HepG2 (cell line): Measurements from ENCODE around the gene SECTM1. TPM values are rescaled to one million over a fixed set of nuclear protein-coding genes. Genes with fewer than 3 reads are reported as not detected.
A peak's percentile ranks its signal among the peaks of the same experiment; 100 is the strongest.

Experiments used
- ARNTL ChIP-seq: sonication (generic); formaldehyde crosslinking; IDR thresholded peaks from 2 replicates; pipeline ENCODE4 v1.4.0; 2020; ENCODE audit warnings: mild to moderate bottlenecking, missing genetic modification reagents
- BHLHE40 ChIP-seq: IDR thresholded peaks from 2 replicates; pipeline ENCODE4 v1.6.1; 2011; ENCODE audit warnings: low read length, improper control_type of control experiment
- ELF3 ChIP-seq: IDR thresholded peaks from 2 replicates; pipeline ENCODE4 v1.6.1; 2016; ENCODE audit warnings: missing genetic modification reagents, missing compliant biosample characterization
- ETV6 ChIP-seq: sonication (generic); formaldehyde crosslinking; conservative IDR thresholded peaks from 2 replicates; pipeline ENCODE4 v1.4.0; 2020; ENCODE audit warnings: missing genetic modification reagents
- FOXP1 ChIP-seq, 2 experiments: fragments of 450-650 bp in 1 of 2; IDR thresholded peaks; 2 replicates each; pipeline ENCODE4 v1.6.1; 2017 to 2018; ENCODE audit warnings: antibody characterized with exemption in 1 of 2
- GPBP1L1 ChIP-seq: sonication (generic); formaldehyde crosslinking; IDR thresholded peaks from 2 replicates; pipeline ENCODE4 v1.5.0; 2020; ENCODE audit warnings: mild to moderate bottlenecking, missing genetic modification reagents
- HHEX ChIP-seq: IDR thresholded peaks from 2 replicates; pipeline ENCODE4 v1.6.1; 2016; ENCODE audit warnings: control low read depth
- HMGA1 ChIP-seq: sonication (generic); formaldehyde crosslinking; conservative IDR thresholded peaks from 2 replicates; pipeline ENCODE4 v1.4.0; 2020; ENCODE audit warnings: missing genetic modification reagents
- JUN ChIP-seq: sonication (generic); formaldehyde crosslinking; IDR thresholded peaks from 2 replicates; pipeline ENCODE4 v1.4.0; 2020; ENCODE audit warnings: mild to moderate bottlenecking, missing genetic modification reagents
- KDM5B ChIP-seq: sonication (generic); formaldehyde crosslinking; IDR thresholded peaks from 2 replicates; pipeline ENCODE4 v1.4.0; 2020; ENCODE audit warnings: missing genetic modification reagents, mild to moderate bottlenecking, borderline replicate concordance
- ONECUT2 ChIP-seq: sonication (generic); formaldehyde crosslinking; IDR thresholded peaks from 2 replicates; pipeline ENCODE4 v1.4.0; 2020; ENCODE audit warnings: missing genetic modification reagents
- PITX1 ChIP-seq: sonication (generic); formaldehyde crosslinking; IDR thresholded peaks from 2 replicates; pipeline ENCODE4 v1.5.1; 2020; ENCODE audit warnings: mild to moderate bottlenecking, missing genetic modification reagents
- POLR2A ChIP-seq, 2 experiments: IDR thresholded peaks; 2 replicates each; pipeline ENCODE4 v1.6.1; 2011; ENCODE audit warnings: low read depth in 2 of 2, low read length in 2 of 2, mild to moderate bottlenecking in 1 of 2, moderate library complexity in 1 of 2; ENCODE audit not compliant: insufficient read depth in 1 of 2
- PRPF4 ChIP-seq: fragments of 200-400 bp; formaldehyde crosslinking; IDR thresholded peaks from 2 replicates; pipeline ENCODE4 v1.6.1; 2016; ENCODE audit warnings: low read length, low read depth; ENCODE audit not compliant: poor library complexity, severe bottlenecking
- RCOR2 ChIP-seq: IDR thresholded peaks from 2 replicates; pipeline ENCODE4 v1.6.1; 2016; ENCODE audit warnings: missing biosample characterization, missing genetic modification reagents
- REPIN1 ChIP-seq: sonication (generic); formaldehyde crosslinking; IDR thresholded peaks from 2 replicates; pipeline ENCODE4 v1.8.0; 2022; ENCODE audit warnings: missing genetic modification reagents, low read depth, mild to moderate bottlenecking, borderline replicate concordance
- RFX3 ChIP-seq: IDR thresholded peaks from 2 replicates; pipeline ENCODE4 v1.6.1; 2016; ENCODE audit warnings: missing biosample characterization, missing genetic modification reagents
- ZBTB20 ChIP-seq: sonication (generic); formaldehyde crosslinking; IDR thresholded peaks from 2 replicates; pipeline ENCODE4 v1.8.1; 2023; ENCODE audit warnings: missing genetic modification reagents, low read depth, mild to moderate bottlenecking, borderline replicate concordance
- ZNF235 ChIP-seq: sonication (generic); formaldehyde crosslinking; IDR thresholded peaks from 2 replicates; pipeline ENCODE4 v1.8.1; 2023; ENCODE audit warnings: mild to moderate bottlenecking, missing genetic modification reagents, borderline replicate concordance
- ZNF274 ChIP-seq: sonication (generic); formaldehyde crosslinking; IDR thresholded peaks from 2 replicates; pipeline ENCODE4 v1.5.1; 2020; ENCODE audit warnings: mild to moderate bottlenecking, missing genetic modification reagents
- ZNF282 ChIP-seq: fragments of 450-650 bp; IDR thresholded peaks from 2 replicates; pipeline ENCODE4 v1.6.1; 2018; ENCODE audit not compliant: partially characterized antibody
- ZNF33B ChIP-seq: sonication (generic); formaldehyde crosslinking; IDR thresholded peaks from 2 replicates; pipeline ENCODE4 v1.5.1; 2020; ENCODE audit warnings: mild to moderate bottlenecking, missing genetic modification reagents
- ZNF451 ChIP-seq: sonication (generic); formaldehyde crosslinking; IDR thresholded peaks from 2 replicates; pipeline ENCODE4 v1.5.0; 2020; ENCODE audit warnings: mild to moderate bottlenecking, missing genetic modification reagents
- ZNF547 ChIP-seq: sonication (generic); formaldehyde crosslinking; IDR thresholded peaks from 2 replicates; pipeline ENCODE4 v1.5.1; 2020; ENCODE audit warnings: mild to moderate bottlenecking, missing genetic modification reagents
- ZNF678 ChIP-seq: sonication (generic); formaldehyde crosslinking; IDR thresholded peaks from 2 replicates; pipeline ENCODE4 v1.4.0; 2020; ENCODE audit warnings: mild to moderate bottlenecking, missing genetic modification reagents
- ZNF724P ChIP-seq: sonication (generic); formaldehyde crosslinking; IDR thresholded peaks from 2 replicates; pipeline ENCODE4 v1.8.0; 2022; ENCODE audit warnings: missing genetic modification reagents, borderline replicate concordance
- ZNF773 ChIP-seq: sonication (generic); formaldehyde crosslinking; IDR thresholded peaks from 2 replicates; pipeline ENCODE4 v1.4.0; 2020; ENCODE audit warnings: missing genetic modification reagents, borderline replicate concordance
- polyA plus RNA-seq, 8 experiments: library from polyadenylated mRNA; depleted of rRNA in 3 of 8; stranded (reverse) in 7 of 8; unstranded in 1 of 8; fragments of >200 nt; fragmentation: Illumina TruSeq in 4 of 8; extraction: Trizol in 4 of 8; gene quantifications; 2 replicates each; pipeline versions ENCODE4 v1.2.1 to v1.2.3, GENCODE V29; 2011 to 2016; ENCODE audit warnings: low read depth in 4 of 8, missing spikeins in 1 of 8, mixed read lengths in 1 of 8; ENCODE audit not compliant: insufficient read depth in 1 of 8
- total RNA-seq, 5 experiments: library from RNA; depleted of rRNA; stranded (reverse); fragments of >200 nt; fragmentation: Illumina TruSeq; extraction: Trizol; gene quantifications; 2 replicates each; pipeline ENCODE4 v1.2.3, GENCODE V29; 2016; ENCODE audit warnings: low read depth in 1 of 5
- TF ChIP-seq, protein P1 (sequence below): sonication (generic); formaldehyde crosslinking; IDR thresholded peaks from 2 replicates; pipeline ENCODE4 v1.4.0; 2020; ENCODE audit warnings: missing genetic modification reagents
- TF ChIP-seq, protein P2 (sequence below): IDR thresholded peaks from 2 replicates; pipeline ENCODE4 v1.6.1; 2018; ENCODE audit warnings: missing genetic modification reagents, mild to moderate bottlenecking, missing compliant biosample characterization

Gene SECTM1
- total and polyA plus RNA-seq, 2 of the 13 experiments (the other 11 are each of a cell fraction or from before 2014, with no cell fraction given) = 3.5 to 5.3 TPM

- TF ChIP-seq GPBP1L1 (no peak), RCOR2 (CRISPR knock-in tag) (no peak), PRPF4 (no peak), JUN (no peak), FOXP1 (IDR thresholded peaks at IDR 0.05) (no peak), FOXP1 (CRISPR knock-in tag; IDR thresholded peaks at IDR 0.05) (no peak), ZNF773 (CRISPR knock-in tag) (0 out of 2 replicates have a peak, but pooled peaks have one; percentile 25), ZNF274 (no peak), ZNF451 (peak; percentile 59; the same call in 1 of the 2 replicates), HMGA1 (CRISPR knock-in tag) (no peak), ZNF282 (no peak), PITX1 (CRISPR knock-in tag) (no peak), POLR2A (IDR thresholded peaks at IDR 0.05; ENCODE audit: insufficient read depth in 1 of 2, low read depth in 2 of 2, low read length in 2 of 2) (no peak), RFX3 (CRISPR knock-in tag) (no peak), BHLHE40 (no peak), ZNF724P (CRISPR knock-in tag) (peak; percentile 80; the same call in 1 of the 2 replicates), KDM5B (CRISPR knock-in tag) (peak; percentile 64; the same call in 1 of the 2 replicates), ARNTL (CRISPR knock-in tag) (peak; percentile 59), HHEX (CRISPR knock-in tag) (no peak), ETV6 (CRISPR knock-in tag) (no peak), ZNF33B (CRISPR knock-in tag) (no peak), REPIN1 (CRISPR knock-in tag) (no peak), ZNF547 (no peak), ONECUT2 (no peak), ZNF678 (CRISPR knock-in tag) (no peak), ZNF235 (CRISPR knock-in tag) (no peak), ZBTB20 (CRISPR knock-in tag) (no peak), ELF3 (CRISPR knock-in tag) (peak; percentile 30; the same call in 1 of the 2 replicates)
- TF ChIP-seq, protein P1, sequence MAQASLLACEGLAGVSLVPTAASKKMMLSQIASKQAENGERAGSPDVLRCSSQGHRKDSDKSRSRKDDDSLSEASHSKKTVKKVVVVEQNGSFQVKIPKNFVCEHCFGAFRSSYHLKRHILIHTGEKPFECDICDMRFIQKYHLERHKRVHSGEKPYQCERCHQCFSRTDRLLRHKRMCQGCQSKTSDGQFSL (CRISPR knock-in tag) = no peak
- TF ChIP-seq, protein P2, sequence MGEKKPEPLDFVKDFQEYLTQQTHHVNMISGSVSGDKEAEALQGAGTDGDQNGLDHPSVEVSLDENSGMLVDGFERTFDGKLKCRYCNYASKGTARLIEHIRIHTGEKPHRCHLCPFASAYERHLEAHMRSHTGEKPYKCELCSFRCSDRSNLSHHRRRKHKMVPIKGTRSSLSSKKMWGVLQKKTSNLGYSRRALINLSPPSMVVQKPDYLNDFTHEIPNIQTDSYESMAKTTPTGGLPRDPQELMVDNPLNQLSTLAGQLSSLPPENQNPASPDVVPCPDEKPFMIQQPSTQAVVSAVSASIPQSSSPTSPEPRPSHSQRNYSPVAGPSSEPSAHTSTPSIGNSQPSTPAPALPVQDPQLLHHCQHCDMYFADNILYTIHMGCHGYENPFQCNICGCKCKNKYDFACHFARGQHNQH (CRISPR knock-in tag) = peak; percentile 19; the same call in 1 of the 2 replicates
Observed at GRCh38 chr17:82320956-82321927, 12.3 kb downstream of the SECTM1 start (continued).
